GM19395 (cell line): ENCODE measurements around the gene OR5H14.
A peak's percentile ranks its signal among the peaks of the same experiment; 100 is the strongest.
"Not testable (repeated sequence)": the region's sequence is repeated elsewhere in the genome, so short reads cannot be mapped to it uniquely, and the experiment has no call there.

Source experiments
- ATAC-seq: cut with Tn5 transposase; IDR thresholded peaks from one replicate; pipeline ENCODE4 v1.9.1; 2021; ENCODE audit warnings: mild to moderate bottlenecking, moderate library complexity; ENCODE audit not compliant: unreplicated experiment

OR5H14 gene

DNA sequence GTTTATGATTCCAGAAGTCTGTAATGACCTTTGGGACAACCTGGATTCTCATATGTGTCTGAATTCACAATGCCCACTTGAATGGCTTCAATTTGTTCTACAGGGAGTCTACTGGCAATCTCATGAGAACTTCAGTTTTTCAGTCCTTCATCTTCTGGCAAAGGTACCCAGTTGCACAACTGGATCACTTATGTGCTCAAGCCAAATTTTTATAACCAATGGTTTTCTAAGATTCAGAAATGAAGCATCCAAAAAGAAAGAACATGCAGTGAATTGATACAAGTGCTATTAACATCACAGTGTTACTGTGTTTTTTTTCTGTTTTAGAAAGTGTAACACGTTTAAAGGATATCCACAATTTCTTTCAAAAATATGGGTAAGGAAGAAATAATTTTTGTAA is at the start of gene OR5H14:
OR5H14 (plus strand) TSS at position 301 of the 400 bp plus-strand sequence. CDS start 1,907 bp downstream, outside the sequence.
- no peak for ATAC-seq

DNA sequence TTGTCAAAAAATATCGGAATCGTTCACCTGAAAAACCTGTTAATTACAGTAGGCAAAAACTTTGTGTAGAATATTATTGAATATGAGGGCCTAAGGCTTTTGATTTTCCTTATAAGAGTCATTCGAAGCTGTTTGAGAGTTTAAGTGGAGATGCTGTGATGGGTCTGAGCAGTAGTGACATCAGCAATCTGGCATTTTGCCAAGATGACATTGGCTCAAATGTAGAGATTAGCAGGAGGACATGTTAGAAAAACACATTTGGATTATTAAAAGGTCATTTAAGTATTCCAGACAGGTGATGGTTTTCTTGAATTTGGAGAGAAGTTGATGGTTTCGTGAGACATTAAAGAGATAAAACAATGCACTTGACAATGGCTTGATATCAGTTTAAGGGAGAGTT is 47.4 kb upstream of the OR5H14 start:
- no peak for ATAC-seq

DNA sequence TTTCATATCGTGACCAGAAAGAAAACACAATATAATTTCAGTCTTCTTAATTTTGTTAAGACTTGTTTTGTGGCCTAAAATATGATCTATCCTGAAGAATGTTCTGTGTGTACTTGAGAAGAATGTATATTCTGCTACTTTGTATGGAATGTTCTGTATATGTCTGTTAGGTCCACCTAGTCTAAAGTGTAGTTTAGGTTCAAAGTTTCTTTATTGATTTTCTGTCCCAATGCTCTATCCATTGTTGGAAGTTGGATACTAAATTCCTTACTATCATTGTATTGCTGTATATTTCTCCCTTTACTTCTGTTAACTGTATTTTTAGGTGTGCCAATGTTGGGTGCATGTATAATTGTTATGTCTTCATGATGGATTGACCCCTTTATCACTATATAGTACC is 39.1 kb upstream of the OR5H14 start:
- ATAC-seq = no peak

DNA sequence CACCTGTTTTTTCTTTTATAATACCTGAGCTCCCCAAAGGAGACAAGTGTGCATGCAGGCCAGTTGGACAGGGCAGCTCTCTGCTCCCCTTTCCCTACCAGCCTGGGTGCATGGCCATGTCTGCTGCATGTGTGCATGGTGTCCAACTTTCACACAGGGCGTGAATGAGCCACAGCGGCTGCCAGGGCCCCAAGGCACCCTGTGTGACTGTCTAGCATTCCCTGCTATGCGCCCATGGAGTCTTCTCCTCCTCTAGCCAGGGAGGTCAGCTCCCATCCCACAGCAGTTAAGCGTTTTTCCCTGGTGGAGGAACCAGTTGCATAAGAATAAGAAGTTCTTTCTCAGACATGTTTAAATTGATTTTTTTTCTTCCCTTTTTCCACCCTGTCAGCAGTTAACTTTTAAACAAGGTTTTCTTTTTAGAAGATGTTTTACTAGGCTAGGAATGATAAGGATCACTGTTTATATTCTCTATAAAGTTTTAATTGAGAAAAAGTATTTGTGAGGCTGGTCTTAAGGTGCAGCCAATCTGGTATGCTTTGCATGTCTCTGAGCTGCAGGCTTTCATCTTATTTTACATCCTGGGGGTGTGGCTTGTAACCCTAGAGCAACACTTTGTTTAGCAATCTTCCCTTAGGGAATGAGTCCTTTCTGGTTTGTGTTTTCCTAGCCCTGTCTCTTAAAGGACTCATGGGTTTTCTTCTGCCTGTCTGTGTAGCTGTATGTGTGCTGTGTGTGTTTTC is 37.3 kb upstream of the OR5H14 start:
- ATAC-seq = no peak

DNA sequence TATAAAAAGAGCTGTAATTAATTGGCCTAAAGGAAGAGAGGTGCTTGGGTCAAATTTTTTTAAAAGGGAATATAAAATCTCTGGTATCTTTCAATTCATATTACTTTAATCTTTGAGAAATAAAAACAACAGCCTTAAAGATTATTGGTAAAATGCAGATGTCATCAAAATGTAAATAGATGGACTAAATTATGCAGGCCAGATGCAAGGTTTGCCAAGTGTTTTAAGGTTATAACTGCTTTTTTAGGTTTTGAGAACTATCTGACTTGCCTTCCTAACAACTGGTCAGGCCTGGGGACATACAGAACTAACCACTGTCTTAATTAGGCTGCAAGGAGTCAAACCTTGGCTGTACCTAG is 36.8 kb upstream of the OR5H14 start:
- ATAC-seq = no peak

DNA sequence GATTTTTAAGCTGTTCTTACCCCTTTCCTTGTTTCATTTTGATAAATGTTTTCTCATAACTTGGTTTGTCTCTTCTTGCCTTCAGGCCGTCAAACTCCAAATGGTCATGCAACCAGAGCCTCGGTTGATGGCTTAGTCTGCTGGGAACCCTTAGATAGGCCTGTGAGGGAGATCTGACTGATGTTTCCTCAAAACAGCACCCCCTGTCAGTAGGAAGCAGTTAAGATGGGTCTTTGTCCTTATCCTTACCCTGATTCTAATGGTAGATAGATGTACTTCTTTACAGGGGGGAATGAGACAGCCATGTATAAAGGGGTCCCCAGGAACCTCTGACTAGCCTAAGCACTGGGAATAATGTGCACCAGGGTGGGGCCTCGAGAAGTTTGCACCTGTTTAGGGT is 33.0 kb upstream of the OR5H14 start:
- no peak for ATAC-seq

DNA sequence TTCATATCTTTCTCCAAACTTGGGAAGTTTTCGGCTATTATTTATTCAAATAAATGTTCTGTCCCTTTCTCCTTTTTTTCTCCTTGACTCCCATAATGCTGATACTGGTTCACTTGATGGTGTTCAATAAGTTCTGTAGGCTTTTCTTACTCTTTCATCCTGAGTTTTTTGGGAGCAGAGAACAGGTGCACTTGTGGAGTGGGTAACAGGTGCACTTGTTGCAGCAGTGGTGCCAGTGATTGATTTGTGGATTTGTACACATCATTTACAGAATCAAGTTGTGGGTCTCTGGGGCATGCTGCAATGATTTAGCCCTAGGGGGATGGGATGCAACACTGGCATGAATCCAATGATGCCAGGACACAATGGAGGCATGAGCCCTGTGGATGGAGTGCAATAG is 31.6 kb upstream of the OR5H14 start:
- ATAC-seq = no peak

DNA sequence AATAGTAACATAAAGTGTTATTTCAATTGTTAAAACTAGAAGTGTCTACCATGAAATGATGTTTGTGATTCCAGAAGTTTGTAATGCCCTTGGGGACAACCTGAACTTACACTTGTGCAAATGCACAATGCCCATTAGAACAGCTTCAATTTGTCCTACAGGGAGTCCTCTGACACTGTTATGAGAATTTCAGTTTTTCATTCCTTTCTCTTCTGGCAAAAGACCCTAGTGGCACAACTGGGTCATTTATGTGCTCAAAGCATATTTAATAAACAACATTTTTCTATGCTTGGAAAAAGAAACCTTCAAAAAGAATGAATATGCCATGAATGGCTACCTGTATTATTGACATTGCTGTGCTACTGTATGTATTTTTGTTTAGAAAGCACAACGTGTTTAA is 16.9 kb upstream of the OR5H14 start, which contains the start of gene OR5H1:
OR5H1 (plus strand) TSS at position 301 of the 400 bp plus-strand sequence. CDS start 1,977 bp downstream, outside the sequence.
- no peak for ATAC-seq

DNA sequence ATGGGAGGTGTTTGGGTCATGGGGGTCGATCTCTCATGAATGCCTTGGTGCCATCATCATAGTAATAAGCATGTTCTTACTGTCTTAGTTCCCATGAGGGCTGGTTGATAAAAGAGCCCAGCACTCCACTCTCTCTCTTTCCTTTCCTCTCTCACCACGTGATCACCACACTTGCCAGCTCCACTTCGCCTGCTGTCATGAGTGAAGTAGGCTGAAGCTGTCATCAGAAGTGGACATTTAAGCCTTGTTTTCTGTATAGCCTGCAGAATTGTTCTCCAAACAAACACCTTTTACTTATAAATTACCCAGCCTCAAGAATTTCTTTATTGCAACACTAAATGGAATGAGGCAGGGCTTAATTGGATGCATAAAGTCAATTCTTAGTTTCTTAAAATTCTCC is 10.6 kb upstream of the OR5H14 start:
- ATAC-seq = no peak

DNA sequence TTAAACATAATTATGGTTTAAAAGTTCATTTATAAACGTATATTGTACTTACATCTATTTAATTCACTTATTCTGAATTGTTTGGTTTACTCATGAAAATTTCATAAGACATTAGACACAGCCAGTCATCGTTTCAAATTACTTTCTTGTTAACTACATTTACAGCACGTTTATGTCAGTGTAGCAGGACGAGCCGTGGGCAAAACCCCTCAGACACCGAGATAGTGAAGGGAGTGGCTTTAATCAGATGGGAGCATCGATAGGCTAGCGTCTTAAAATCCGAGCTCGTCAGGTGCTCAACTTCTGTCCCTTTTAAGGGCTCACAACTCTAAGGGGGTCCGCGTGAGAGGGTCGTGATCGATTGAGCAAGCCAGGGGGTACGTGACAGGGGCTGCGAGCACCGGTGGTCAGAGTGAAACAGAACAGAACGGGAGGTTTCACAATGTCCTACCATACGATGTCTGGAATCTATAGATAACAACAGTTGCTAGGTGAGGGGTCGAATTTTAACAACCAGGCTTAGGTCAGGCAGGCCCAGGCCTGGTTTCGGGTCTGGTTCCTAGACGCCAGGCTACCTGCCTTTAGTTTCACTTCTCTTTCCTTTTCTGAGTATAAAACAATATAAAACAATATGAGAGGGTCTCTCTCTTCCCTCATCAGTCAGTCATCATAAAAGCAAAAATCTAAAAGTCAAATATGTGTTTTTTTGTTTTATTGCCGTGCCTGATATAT is 9.3 kb upstream of the OR5H14 start:
- not testable (repeated sequence) for ATAC-seq

DNA sequence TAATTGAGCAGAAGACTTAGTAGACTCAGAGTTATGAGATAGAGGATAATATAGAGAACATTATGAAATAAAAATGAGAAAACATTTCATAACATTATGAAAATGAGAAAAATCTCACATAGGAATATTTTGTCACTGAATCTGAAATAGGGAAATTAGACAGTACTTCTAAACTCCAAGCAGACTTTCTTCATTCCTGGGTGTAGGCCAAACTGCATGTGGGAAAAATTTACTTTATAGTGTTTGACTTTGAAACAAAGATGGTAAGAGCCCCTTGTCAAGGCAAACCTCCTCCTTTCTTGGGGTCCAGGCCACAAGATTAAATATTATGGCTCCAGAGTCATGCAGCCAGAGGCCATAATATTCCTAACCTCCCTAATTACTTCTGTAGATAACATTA is 6.7 kb upstream of the OR5H14 start:
- no peak for ATAC-seq

DNA sequence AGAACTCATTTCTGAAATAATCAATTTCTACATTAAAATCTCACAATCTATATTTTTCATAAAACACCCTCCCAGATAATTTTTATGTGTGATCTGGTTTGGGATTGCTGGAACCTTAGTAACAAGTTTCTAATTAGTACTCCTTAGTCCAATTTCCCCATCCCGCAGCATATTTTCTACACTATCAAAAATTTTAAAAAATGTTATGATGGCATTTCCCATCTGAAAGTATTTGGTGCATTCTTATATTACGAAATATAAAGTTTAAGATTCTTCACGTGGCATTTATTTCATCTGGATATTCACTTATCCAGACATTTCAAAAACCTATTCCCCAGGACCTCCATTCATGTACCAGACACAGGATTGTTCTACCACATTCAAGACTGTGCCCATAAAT is 1.5 kb downstream of the OR5H14 start:
- no peak for ATAC-seq

DNA sequence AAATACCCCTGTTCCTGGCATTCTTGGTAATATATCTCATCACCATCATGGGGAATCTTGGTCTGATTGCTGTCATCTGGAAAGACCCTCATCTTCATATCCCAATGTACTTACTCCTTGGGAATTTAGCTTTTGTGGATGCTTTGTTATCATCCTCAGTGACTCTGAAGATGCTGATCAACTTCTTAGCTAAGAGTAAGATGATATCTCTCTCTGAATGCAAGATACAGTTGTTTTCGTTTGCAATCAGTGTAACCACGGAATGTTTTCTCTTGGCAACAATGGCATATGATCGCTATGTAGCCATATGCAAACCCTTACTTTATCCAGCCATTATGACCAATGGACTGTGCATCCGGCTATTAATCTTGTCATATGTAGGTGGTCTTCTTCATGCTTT is 2.2 kb downstream of the OR5H14 start:
- ATAC-seq = not testable (repeated sequence)

DNA sequence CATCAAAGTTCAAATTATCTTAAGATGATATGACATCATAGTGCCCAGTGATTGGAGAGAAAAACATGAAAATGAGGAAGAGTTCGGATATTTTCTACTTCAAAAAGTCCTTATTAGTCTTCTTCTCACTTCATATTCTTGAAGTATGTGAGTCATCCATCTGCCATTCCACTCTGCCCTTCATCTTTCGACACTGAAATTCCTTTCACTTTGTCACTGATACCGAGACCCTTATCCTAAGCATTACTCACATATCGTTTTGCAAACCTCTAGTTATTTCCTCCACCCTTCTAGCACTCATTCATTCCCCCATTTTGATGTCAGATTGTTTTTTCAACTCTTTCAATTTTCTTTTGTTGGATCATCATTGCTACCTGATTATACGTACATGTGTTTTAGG is 4.0 kb downstream of the OR5H14 start:
- ATAC-seq = no peak

DNA sequence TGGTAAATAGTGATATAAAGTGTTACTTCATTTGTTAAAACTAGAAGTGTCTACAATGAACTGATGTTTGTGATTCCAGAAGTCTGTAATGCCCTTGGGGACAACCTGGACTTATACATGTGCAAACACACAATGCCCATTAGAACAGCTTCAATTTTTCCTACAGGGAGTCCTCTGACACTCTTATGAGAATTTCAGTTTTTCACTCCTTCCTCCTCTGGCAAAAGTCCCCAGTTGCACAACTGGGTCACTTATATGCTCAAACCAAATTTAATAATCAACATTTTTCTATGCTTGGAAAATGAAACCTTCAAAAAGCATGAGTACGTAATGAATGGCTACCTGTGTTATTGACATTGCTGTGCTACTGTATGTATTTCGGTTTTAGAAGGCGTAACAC is 19.1 kb downstream of the OR5H14 start, which contains the start of gene OR5H15:
OR5H15 (plus strand) TSS at position 301 of the 400 bp plus-strand sequence. CDS start 2,004 bp downstream, outside the sequence.
- ATAC-seq = no peak

DNA sequence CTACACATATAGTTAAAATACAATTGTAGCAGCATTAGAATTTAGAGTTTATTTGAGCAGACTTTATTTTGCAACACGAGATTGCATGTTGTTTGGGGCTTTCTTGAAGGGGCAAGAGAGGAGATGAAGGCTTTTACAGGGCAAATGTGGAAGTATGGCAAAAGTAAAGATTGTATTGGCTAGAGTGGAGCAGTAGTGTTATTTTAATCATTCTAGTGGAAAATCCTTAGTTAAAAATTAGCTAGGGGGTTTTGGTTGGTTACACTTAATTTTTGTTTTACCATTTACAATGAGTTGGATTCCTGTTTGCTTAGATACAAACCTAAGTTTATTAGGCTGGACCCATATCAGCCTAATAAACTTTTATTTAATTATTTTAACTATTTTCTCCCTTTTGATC is 23.8 kb downstream of the OR5H14 start:
- no peak for ATAC-seq

DNA sequence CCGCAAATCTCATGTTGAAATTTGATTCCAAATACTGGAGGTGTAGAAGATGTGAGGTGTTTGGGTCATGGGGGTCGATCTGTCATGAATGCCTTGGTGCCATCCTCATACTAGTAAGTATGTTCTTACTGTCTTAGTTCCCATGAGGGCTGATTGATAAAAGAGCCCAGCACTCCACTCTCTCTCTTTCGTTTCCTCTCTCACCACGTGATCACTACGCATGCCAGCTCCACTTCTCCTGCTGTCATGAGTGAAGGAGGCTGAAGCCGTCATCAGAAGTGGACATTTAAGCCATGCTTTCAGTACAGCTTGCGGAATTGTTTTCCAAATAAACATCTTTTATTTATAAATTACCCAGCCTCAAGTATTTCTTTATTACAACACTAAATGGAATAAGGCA is 25.3 kb downstream of the OR5H14 start:
- ATAC-seq = no peak

DNA sequence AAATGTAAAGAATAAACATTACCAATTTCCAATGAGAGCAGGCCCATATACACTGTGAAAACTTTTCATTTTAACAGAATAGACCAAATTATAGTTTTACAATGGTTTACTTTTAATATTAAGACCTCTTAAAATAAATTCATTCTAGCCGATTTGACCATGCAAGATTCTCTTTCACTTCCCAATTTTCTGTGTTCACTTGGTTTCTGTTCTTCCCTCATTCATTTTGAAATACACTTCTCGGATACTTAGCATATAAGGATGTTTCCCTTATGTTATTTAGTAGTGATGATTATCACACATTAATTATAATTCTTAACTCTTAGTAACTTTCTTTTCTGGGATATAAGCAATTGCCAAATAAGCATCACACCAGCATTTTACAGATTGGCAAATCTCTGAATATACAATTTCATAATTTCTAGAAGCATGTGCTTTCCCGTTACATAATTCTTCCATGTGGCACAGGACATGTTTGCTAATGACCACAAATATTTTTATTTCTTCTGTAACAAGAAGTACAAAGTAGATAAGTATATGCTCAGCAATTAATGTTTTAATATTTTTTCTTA is 33.1 kb downstream of the OR5H14 start:
- ATAC-seq = no peak

DNA sequence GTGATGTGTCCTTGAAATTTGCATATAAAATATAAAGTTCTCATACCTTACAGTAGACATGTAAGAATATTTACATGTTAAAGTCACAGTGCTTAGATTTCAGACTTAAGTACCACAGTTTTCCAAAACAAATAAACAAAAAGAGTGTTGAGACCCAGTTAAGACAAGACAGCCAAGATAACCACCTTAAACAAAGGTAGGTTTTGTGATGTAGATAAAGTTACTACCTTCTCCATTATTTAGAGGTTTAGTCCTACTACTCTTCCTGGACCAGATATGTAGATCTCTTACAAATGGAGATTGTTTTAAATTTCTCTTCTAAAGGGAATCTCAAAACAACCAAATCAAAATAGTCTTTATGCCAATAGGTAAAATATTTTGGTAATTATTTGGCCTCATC is 34.9 kb downstream of the OR5H14 start:
- no peak for ATAC-seq

DNA sequence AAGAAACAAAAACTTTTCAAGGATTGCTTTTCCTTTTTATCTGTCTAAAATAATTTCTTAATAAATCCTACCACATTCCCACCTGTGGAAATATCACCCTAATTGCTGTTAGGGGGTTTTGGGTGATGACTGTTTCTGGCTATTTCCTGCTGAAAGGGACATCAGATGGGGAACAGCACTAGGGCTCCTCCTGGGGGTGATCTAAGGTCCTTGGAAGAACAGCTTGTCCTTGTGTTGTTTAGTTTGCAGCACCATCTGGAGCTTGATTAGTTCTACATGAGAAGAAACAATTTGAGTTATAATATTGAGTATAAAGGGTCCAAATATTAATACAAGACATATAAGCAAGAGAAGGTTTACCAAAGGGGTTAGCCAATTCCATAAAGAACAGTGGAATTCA is 37.9 kb downstream of the OR5H14 start:
- no peak for ATAC-seq

DNA sequence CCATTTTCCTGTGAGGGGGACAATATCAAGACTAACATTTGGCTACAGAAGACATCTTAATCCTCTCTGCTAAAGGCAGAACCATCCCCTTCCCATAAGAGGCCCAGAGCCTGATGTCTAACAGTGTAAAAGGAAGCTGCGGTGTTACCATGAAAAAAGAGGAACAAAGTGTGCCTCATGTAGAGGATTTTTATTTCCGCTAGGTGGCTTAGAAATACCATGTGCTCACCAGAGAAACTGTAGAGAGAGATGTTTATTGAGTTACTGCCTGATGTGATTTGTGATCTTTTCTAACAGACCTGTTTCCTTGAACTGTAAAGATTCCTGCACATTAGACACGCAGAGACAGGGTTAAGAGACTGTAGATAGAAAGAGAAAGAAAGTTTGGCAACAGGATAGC is 41.3 kb downstream of the OR5H14 start:
- peak; percentile 93 for ATAC-seq

DNA sequence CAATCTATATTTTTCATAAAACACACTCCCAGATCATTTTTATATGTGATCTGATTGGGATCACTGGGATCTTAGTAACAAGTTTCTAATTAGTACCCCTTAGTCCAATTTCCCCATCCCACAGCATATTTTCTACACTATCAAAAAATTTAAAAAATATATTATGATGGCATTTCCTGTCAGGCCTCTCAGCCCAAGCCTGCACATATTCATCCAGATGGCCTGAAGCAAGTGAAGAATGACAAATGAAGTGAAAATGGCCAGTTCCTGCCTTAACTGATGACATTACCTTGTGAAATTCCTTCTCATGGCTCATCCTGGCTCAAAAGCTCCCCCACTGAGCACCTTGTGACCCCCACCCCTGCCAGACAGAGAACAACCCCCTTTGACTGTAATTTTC is 43.6 kb downstream of the OR5H14 start:
- not testable (repeated sequence) for ATAC-seq
